Suppressor macrophage (primary cell): ENCODE data around the gene TIGAR.
A peak's percentile ranks its signal among the peaks of the same experiment; 100 is the strongest.

Source experiments
- DNase-seq, 4 experiments: peaks; one replicate each; pipeline ENCODE4 v3.0.0-alpha.2; 2020 to 2022

Gene TIGAR

DNA sequence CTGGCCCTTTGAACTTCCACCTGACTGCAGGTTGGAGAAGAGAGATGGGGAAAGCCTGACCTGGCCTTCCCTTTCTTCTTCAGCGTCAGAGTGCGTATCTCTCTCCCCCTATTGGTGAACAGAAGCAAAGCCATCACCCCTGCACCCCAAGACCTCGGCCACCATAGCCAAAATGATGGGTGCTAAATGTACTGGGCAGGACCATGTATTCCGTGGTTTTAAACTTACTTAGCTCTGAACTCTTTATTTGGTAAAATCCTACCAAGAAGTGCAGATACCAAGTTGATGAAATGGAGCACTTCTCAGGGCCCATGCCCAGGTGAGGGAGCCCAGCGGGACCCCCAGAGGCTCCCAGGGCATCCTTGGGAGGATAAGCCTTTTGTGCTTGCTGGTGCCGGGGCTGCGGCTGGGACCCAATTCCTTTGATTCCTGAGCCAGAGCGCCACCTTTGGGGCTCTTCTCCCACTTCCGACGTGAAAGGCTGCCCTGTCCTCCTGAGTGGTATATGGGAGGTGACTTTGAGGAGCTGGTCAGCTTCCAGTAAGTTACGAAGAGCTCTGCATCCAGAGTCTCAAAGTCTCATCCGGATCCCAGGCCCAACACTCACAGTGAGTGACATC is 38.0 kb upstream of the TIGAR start:
- no peak for DNase-seq

DNA sequence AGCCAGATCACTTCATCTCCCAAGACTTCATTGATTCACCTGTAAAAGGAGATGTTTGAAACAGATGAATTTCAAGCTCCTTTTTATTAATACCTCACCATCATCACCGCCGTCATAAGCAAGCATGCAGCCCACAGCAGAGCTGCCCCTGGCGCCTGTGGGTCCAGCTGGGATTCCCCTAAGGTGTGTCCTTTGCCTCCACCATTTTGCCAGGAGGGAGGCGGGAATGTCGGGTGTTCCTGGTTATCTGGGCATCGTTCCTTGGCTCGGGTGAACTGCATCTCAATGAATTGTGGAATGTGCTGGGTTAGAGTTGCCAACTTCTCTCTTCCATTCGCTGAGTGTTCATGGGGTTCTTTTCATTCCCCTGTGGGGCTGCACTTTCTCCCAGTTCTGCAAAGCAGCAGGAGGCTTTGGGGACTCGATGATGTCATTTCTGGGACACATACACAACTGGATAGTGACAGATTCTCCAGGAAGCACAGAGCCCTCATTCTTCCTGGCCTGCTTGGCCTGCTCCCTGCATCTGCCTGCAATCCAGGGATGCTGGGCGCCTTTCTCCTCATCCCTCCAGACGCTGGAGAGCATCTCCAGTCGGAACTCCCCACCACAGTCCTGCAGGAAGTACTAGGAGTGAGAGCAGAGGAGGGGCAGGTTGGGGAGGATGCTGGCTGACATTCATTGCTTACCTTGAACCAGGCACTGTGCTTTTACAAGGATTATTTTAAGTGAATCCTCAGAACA is 37.3 kb upstream of the TIGAR start:
- no peak for DNase-seq

DNA sequence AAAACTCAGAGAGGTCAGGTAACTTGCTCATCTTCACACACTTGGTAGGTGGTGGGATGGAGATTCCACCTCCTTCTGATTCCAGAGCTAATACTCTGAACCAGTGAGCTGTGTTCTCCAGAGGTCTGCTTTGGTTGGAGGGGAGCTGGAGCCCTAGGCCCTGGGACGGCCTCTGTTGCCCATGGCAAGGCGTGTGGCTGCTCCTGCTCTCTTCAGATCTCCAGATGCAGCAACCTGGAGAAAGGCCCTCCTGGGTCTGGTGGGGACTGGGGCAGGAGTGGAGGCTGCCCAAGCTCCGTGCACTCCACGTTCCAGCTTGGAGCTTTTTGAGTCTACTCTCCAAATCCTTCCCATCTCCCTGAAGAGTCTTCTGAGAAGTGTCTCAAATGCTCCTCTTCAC is 36.7 kb upstream of the TIGAR start:
- DNase-seq, result no peak

DNA sequence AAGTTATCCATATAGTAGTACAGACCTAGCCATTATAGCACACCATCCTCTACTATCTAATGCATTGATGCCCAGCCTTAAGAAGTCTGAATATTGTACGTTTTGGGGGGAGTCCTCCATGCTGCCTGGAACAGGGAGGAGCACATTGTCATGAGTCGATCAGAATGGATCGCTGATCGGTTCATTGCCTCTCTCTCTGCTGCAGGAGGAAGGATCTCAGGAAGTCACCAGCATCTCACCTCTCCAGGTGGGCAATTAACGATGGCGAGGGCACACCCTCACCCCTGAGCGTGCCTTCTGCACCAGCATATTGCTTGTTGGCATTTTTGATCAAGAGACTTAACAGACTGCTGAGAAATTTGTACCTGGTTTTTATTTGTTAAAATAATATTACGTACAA is 35.9 kb upstream of the TIGAR start:
- DNase-seq, result no peak

DNA sequence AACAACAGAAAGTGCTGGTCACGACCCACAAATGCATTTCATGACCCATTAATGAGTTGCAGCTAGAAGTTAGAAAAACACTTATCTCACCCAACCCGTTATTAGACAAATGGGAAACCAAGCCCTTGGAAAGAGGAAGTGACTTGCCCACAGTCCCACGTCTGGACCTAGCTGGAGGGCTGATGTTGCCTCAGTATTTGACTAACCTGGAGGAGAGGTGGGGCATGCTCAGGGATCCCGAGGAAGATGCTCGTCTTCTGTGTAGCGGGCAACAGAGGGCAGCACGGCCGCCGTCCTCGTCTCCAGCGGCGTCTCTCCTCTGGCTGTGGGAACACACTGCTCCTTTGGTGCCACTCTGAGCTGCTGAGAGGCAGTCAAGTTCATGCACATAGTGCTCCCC is 34.8 kb upstream of the TIGAR start:
- DNase-seq, result peak; percentile 55 to 82 (median 74)

DNA sequence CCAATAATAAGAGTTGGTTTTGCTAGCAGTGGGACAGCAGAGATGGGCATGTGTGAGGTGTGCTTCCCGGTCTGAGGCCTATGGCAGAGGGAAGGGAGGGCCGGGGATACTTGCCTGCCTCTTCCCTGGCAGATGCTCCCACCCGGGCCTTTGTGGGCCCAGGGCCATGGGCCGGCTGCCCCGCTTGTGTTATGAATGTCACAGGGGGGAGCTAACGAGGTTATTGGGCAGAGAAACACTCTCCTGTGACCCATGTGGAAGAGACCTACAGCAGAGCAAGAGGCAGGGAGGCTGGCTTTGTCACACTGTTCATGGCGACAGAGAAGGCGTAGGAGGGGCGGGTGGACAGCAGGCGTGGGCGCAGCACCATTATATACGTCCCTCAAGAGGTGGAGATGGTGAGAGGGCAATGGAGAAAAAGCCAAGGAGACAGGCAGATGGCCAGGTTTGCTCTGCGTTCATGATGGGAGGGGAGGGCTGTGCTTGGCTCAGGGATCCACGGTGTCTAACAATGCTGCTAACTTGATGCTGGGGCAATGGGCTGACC is 34.2 kb upstream of the TIGAR start:
- no peak for DNase-seq

DNA sequence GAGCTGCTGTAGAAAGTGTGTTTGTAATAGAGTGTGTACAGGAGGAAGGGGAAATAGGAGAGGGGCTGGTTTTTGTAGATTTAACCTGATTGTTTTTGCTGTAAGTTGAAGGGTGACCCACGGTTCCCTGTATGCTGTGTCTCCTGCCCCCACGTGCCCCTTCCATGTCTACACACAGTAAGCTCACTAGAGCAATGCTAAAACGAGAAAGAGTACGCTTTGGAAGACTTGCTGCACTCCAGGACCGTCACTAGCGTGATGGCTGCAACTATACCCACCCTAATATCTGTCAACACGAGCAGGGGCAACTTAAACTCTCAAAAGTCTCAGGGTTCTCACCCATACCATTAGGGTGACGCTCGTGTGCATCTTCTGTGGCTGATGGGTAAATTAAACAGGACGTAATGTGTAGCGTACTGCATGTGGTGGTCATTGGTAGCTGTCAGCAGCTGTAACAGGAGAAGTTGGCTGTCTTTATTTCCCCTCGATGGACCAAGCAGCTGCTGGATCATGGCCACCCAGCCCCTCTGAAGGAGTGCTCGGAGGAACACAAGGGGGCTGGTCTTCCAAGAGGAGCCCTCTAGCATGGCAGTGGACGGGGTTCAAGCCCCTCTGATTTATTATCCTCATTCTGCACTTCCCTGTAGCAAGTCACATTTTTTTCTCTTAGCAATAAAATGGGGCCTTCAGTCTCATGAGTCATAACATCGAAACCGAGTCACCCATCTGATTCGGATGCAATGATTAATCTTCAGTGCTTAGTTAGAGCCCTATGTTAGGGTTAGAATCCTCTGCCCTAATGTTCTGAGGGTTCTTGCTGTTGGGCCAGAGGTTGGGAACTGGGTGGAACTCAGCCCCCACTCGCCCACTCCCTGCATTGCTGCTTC is 33.4 kb upstream of the TIGAR start:
- DNase-seq, result peak; percentile 68 to 89 (median 83)

DNA sequence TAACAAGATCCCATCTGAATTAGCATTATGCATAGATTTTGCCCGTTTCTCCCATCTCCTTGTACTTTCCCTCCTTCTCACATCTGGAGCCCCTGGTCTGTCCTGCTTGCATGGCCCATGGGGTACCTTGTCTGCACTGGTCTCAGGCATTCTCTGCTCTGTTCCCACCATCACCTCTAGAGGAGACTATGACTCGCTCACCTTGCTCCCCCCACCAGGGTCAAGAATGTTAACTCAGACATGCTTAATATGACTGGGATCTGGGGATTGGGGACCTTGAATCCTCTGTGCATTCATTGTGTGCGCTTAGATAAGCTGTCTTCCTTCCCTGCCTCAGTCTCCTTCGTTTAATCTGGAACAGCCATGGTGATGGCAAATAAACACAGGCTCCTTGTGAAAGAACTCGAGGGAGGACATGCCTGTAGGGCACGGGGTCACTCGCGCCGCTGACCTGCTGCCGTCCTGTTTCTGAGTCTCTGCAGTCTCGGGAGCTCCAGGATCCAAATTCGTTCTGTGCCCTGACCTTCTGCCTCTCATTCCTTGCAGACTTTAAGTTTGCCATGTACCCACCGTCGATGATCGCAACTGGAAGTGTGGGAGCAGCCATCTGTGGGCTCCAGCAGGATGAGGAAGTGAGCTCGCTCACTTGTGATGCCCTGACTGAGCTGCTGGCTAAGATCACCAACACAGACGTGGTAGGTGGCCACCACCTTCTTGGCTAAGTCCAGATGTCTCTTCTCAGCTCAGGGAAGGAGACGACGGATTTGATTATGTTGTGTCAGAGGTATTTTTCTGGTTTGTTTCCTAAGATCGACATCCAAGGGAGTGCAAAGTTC is 32.5 kb upstream of the TIGAR start:
- DNase-seq, result peak; percentile 82 to 93 (median 90)

DNA sequence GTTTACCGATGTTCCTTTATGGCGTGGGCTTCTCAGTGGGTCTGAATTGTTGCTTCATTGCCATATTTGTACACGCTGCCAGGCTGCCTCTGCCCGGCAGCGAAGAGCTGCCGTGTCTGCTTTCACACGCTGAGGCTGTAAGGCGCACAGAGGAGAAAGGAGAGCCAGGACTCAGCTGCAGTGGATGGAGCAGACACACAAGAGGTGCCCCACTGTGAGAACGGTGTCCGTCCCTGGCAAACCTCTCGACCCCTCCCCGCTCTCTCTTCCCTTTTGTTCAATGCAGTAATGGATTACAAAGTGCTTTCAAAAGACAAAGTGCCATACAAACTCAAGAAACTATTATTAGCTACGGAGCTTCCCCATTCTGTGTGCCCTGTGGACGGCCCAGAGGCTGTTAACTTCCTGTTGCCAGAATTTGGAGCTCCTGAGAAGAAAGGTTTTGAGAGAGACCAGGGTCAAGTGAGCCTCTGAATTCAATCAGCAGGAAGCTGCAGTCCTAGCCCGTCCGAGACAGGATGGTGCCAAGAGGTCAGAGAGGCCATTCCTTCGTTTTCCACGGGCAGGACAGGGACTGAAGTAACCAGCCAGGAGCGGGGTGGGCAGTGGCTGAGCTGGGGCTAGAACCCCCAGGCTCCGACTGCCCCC is 31.7 kb upstream of the TIGAR start:
- peak; percentile 80 to 93 (median 88) for DNase-seq

DNA sequence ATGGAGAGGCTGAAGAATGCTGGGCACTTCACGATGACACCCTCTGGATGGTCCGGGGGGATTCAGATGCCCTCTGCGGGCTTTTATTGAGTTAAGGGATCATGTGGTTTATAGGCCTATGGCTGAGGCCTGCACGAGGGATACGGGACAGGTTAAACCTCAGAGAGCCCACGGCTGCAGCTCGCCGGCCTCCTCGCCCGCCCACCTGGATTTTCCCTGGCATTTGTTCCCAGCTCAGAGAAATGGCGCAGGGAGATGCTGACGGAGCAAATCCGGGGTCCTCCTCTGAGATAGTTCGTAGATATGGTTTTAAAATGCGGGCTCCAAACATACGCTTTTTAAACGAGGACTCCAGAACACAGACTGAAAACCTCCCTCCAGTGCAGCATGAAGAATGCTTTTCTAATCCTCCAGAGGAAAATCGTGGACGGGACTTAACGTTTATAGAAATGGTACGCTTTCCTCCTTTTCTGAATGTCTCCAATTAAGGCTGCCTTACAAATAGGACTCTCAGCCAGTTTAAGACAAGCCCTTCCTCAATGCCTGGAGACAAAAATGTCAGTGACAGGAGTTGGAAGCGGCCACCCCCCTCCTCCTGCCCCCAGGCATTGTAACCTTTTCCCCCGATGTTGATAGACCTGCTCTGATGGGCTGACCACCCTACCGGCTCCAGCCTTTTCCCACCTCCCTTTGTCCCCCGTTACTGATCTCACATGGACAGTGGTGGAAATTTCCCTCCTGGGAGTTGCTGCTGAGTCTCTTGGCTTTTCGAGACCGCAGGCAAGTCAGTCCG is 30.8 kb upstream of the TIGAR start:
- DNase-seq, result no peak

DNA sequence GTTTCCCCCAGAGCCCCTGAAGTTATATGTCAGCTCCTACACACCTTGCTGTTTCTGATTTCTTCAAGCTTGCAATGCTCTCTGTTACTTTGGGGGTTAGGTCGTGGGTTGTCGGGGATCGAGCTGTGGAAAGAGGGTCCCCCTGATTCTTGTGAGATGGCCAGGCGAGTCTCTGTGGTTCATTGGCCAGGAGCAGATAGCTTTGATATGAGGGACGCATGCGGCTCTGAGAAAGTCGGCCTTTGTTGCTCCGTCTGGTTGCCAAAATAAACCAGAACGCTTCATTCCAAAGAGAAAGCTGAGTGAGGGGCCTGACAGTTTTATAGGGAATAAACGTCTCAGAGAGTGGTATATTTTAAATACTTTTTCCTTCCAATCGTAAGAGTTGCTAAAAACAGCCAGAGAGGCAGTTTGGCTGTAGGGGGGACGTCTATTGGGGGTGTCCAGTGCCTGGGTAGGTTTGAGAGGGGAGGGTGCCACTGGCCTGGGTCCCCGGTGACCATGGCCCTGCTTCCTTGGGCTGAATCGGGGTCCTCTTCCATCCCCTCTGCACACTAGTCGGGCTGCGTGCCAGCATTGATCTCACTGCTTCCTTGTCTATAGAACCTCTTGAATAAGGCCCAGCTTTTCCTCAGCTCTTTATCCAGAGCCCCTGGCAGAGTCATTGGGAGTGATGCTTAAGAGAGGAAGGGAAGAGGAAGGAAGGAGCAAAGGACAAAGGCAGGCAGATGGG is 28.5 kb upstream of the TIGAR start:
- no peak for DNase-seq

DNA sequence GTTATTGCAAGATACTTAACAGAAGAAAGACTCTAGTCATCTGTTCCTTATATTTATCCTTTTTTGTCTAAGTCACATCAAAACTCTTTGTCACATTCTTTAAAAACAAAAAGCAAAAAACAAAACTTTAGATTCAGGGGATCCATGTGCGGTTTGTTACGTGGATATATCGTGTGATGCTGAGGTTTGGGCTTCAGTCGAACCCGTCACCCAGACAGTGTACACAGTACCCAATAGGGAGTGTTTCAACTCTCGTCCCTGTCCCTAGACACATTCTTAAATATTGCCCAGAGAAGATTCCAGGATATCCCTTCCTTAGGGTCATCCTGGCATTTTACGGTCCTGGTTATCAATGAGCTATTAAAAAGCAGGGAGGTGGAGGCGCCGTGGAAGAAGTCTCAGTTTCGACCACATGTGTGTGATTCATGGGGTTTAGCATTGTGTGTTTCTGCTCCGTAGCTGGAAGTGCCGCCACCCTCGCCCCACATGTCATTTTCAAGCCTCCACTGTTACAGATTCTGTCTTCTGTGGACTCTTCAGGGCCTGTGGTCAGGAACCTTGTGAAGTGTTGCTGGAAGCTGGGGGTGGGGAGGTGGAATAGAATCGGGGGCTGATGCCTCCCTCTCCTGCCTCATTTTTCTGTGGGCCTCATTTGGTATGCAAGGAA is 27.6 kb upstream of the TIGAR start:
- DNase-seq, result peak in 2 of 4 experiments; percentile 59 to 63

DNA sequence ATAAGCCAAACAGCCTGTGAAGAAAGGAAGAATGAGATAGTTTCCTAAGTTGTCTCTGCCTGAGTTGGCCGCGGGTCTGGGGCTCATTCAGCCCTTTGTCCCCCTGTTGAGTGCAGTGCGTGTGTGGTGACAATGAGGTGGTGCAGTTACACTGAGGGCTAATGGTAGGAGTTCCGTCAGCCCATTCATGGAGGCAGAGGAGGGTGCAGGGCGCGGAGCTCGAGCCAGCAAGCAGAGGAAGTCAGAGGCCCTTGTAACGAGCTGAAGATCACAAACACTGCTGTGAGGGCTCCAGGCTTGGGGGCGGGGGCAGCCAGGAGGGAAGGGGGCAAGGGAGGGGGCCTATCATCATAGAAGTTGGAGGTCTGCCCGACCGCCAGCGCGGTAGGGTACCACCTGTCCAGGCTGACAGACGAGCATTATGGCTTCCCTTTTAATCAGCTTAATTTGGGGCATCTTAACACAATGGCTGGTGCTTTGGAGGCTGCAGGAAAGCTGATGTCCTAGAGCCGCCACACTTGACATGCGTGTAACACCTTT is 27.0 kb upstream of the TIGAR start:
- DNase-seq, result peak in 1 of 4 experiments; percentile 24

DNA sequence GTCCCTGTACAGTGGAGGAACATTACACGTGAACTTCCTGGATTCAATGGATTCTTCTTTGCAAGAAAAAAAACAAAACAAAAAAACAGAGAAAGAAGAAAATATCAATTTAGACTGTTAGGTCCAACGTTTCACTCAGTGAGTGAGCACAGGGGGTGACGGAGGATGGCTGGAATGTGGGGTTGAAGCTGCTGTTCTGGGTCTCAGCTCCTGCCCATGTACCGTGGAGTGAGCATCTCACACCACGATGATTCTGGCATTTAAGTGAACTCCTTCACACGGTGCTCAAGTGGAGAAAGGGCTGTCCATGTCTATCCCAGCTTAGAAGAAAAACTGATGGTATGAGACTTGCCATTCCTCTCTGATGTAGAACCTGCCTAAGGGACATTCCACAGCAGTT is 24.3 kb upstream of the TIGAR start:
- DNase-seq, result no peak

DNA sequence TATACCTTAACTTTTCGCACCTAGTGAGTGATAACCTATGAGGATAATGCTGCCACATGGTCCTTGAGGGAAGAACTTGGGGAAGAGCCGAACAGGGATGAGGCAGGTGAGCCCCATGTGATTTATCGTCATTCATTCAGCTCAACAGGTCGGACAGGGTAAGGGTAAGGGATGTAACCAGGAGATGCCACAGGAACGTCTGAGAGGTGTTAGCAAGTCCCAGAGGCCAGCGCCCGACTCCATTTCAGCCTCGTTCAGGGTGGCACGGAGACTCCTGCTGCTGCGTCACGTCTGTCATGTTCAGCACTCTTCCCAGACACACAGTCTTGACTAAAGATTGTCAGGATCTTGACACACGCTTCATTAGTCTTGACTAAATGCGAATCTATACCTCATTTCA is 23.4 kb upstream of the TIGAR start:
- DNase-seq, result no peak

DNA sequence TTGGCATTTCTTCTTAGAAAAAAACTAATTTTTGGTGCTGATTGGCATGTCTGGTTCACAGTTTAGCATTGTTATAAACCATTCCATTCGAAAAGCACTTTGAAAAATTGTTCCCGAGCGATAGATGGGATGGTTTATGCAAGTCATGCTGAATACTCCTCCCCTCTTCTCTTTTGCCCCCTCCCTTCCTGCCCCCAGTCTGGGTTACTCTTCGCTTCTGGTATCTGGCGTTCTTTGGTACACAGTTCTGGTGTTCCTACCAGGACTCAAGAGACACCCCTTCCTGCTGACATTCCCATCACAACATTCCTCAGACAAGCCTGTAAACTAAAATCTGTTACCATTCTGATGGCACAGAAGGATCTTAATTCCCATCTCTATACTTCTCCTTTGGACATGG is 20.1 kb upstream of the TIGAR start:
- DNase-seq, result no peak

DNA sequence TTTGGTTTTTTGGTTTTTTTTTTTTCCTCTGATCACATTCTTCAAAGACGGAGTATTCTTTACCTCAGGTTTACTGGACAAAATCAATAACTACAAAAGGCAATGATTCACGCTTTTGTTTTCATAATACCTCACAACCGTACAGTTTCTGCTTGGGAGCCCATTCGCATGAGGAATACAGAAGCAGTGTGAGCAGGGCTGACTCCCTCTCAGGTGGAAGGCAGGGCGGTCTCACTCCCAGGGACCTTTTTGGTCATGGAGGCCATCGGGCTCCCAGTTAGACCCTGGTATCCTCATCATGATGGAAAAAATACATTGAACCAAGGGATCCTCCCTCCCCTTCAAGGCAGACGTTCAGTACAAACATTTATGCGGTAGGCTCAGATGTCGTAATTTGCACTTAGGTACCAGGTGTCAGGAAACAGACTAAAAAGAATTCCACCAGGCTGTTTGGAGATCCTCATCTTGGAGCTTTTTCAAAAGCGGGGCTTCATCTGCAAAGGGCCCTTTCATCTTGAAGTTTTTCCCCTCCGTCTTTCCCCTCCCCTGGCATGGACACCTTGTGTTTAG is 19.0 kb upstream of the TIGAR start:
- DNase-seq, result no peak

DNA sequence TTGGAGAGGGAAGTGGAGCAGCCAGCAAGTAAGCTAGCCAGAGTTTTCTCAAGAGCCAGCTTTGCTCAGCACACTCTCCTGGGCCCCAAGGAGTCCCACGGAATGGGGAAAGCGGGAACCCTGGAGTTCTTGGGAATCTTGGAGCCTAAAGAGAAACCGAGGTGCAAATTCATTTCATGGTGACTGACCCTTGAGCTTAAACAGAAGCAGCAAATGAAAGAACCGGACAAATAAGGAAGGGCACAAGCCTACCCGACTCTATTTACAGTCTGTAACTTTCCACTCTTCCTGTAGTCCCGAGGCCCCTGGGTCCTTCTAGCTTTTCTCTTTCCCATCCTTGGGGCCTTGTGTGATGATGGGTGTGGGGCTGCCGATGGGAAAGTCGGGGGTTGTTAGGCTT is 18.1 kb upstream of the TIGAR start:
- DNase-seq, result no peak

DNA sequence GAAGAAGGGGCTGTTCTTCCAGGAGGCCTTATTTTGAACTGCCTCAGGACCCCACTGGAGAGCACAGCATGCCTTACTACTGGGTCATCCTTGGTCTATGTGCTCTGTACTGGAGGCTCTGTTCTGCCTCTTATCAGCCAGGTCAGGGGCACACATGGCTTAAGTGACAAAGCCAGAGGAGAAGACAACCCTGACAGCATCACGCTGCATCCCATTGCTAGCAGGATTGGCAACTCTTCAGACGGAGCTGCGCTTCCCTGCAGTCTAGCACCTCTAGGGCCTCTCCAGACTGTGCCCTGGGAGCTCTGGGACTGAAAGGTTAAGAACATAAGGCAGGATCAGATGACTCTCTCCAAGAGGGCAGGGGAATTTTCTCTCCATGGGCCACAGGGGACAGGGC is 17.3 kb upstream of the TIGAR start:
- DNase-seq, result no peak
